Activated naive CD4-positive, alpha-beta T cell treated with anti-CD3 and anti-CD28 coated beads, Interleukin-2, amount 10 ng/mL, durations not matched to agents 7 days and 5 days (primary cell): Measurements from ENCODE around the gene CTXN3.
"Not testable (repeated sequence)": the region's sequence is repeated elsewhere in the genome, so short reads cannot be mapped to it uniquely, and the experiment has no call there.

Experiments
- CTCF ChIA-PET: fragments of 350-600 bp; sonication (Branson Sonifier 250); formaldehyde crosslinking; loops from one replicate; lab custom pipeline; 2021; ENCODE audit warnings: antibody characterized with exemption; lab: Charles Lee
- DNase-seq: peaks from one replicate; pipeline ENCODE4 v3.0.0-alpha.2; 2020
- H3K27ac Mint-ChIP-seq: one replicate; pipeline ENCODE4 v1.8.0; 2021; ENCODE audit warnings: mild to moderate bottlenecking, moderate library complexity, mixed read lengths
- H3K27me3 Mint-ChIP-seq: one replicate; pipeline ENCODE4 v1.8.0; 2021; ENCODE audit warnings: mild to moderate bottlenecking, mixed read lengths
- H3K36me3 Mint-ChIP-seq: one replicate; pipeline ENCODE4 v1.8.0; 2021; ENCODE audit warnings: mixed read lengths
- H3K4me1 Mint-ChIP-seq: one replicate; pipeline ENCODE4 v1.8.0; 2021; ENCODE audit warnings: mixed read lengths
- H3K4me3 Mint-ChIP-seq: one replicate; pipeline ENCODE4 v1.8.0; 2021; ENCODE audit warnings: mild to moderate bottlenecking, moderate library complexity, mixed read lengths
- H3K9me3 Mint-ChIP-seq: one replicate; pipeline ENCODE4 v1.8.0; 2021; ENCODE audit warnings: mixed read lengths

CTXN3 gene

GRCh38 chr5:127666043-127666716 is 17.3 kb downstream of the CTXN3 start:
- H3K27ac Mint-ChIP-seq, result no peak overlapping the region
- H3K36me3 Mint-ChIP-seq, result no peaks in the 10 kb centered on the region
- H3K27me3 Mint-ChIP-seq, result no peaks in the 10 kb centered on the region
- no peak overlapping the region for H3K4me3 Mint-ChIP-seq
- CTCF ChIA-PET, result no interaction called here
- no peaks in the 10 kb centered on the region for H3K9me3 Mint-ChIP-seq
- H3K4me1 Mint-ChIP-seq, result no peaks in the 10 kb centered on the region
- DNase-seq, result no peak

GRCh38 chr5:127667926-127668325 is 19.0 kb downstream of the CTXN3 start:
- CTCF ChIA-PET, result no interaction called here
- Mint-ChIP-seq H3K9me3 (no peaks in the 10 kb centered on the region), H3K4me1 (no peaks in the 10 kb centered on the region), H3K36me3 (no peaks in the 10 kb centered on the region), H3K27ac (no peak overlapping the region), H3K27me3 (no peaks in the 10 kb centered on the region), H3K4me3 (no peak overlapping the region)
- DNase-seq, result no peak

GRCh38 chr5:127671218-127671617 is 22.3 kb downstream of the CTXN3 start:
- Mint-ChIP-seq H3K4me1 (no peaks in the 10 kb centered on the region), H3K4me3 (no peak overlapping the region), H3K27me3 (no peaks in the 10 kb centered on the region), H3K27ac (no peak overlapping the region), H3K36me3 (no peaks in the 10 kb centered on the region), H3K9me3 (no peaks in the 10 kb centered on the region)
- no peak for DNase-seq
- CTCF ChIA-PET, result no interaction called here

GRCh38 chr5:127673117-127673800 is 24.4 kb downstream of the CTXN3 start:
- Mint-ChIP-seq H3K4me1 (no peaks in the 10 kb centered on the region), H3K36me3 (no peaks in the 10 kb centered on the region), H3K27me3 (no peaks in the 10 kb centered on the region), H3K9me3 (no peaks in the 10 kb centered on the region), H3K27ac (no peak overlapping the region), H3K4me3 (no peak overlapping the region)
- no peak for DNase-seq
- CTCF ChIA-PET, result no interaction called here

GRCh38 chr5:127676951-127677350 is 28.1 kb downstream of the CTXN3 start:
- DNase-seq, H3K4me3 Mint-ChIP-seq, CTCF ChIA-PET, H3K36me3 Mint-ChIP-seq, H3K27me3 Mint-ChIP-seq, H3K9me3 Mint-ChIP-seq, H3K4me1 Mint-ChIP-seq, H3K27ac Mint-ChIP-seq: not testable (repeated sequence)

GRCh38 chr5:127679691-127680330 is 30.9 kb downstream of the CTXN3 start:
- H3K36me3 Mint-ChIP-seq, H3K27ac Mint-ChIP-seq, DNase-seq, CTCF ChIA-PET, H3K9me3 Mint-ChIP-seq, H3K4me1 Mint-ChIP-seq, H3K27me3 Mint-ChIP-seq, H3K4me3 Mint-ChIP-seq: not testable (repeated sequence)

- no peaks in the 10 kb centered on the region for H3K9me3 Mint-ChIP-seq
- no peaks in the 10 kb centered on the region for H3K4me1 Mint-ChIP-seq
- CTCF ChIA-PET, result no interaction called here
- H3K4me3 Mint-ChIP-seq, result no peak overlapping the region
- no peak for DNase-seq
- H3K27ac Mint-ChIP-seq, result no peak overlapping the region
- H3K36me3 Mint-ChIP-seq, result no peaks in the 10 kb centered on the region
- H3K27me3 Mint-ChIP-seq, result no peaks in the 10 kb centered on the region
These were observed 31.7 kb downstream of the CTXN3 start for GRCh38 chr5:127680595-127680994.

- no peaks in the 10 kb centered on the region for H3K36me3 Mint-ChIP-seq
- no peaks in the 10 kb centered on the region for H3K27me3 Mint-ChIP-seq
- DNase-seq, result no peak
- no peaks in the 10 kb centered on the region for H3K9me3 Mint-ChIP-seq
- CTCF ChIA-PET, result no interaction called here
- no peak overlapping the region for H3K27ac Mint-ChIP-seq
- H3K4me3 Mint-ChIP-seq, result no peak overlapping the region
- H3K4me1 Mint-ChIP-seq, result no peaks in the 10 kb centered on the region
These were observed 34.1 kb downstream of the CTXN3 start for GRCh38 chr5:127683008-127683407.

- DNase-seq, result no peak
- Mint-ChIP-seq H3K36me3 (no peaks in the 10 kb centered on the region), H3K27ac (no peak overlapping the region), H3K9me3 (no peaks in the 10 kb centered on the region), H3K4me3 (no peak overlapping the region), H3K27me3 (no peaks in the 10 kb centered on the region), H3K4me1 (no peaks in the 10 kb centered on the region)
- CTCF ChIA-PET, result no interaction called here
These were observed 36.0 kb downstream of the CTXN3 start for GRCh38 chr5:127684726-127685467.

- Mint-ChIP-seq H3K36me3 (no peaks in the 10 kb centered on the region), H3K27ac (no peak overlapping the region), H3K27me3 (no peaks in the 10 kb centered on the region), H3K4me3 (no peak overlapping the region), H3K4me1 (no peaks in the 10 kb centered on the region), H3K9me3 (no peaks in the 10 kb centered on the region)
- no peak for DNase-seq
- CTCF ChIA-PET, result no interaction called here
These were observed 36.8 kb downstream of the CTXN3 start for GRCh38 chr5:127685662-127686061.

GRCh38 chr5:127686424-127686823 is 37.5 kb downstream of the CTXN3 start:
- Mint-ChIP-seq H3K4me1 (no peaks in the 10 kb centered on the region), H3K27me3 (no peaks in the 10 kb centered on the region), H3K4me3 (no peak overlapping the region), H3K27ac (no peak overlapping the region), H3K36me3 (no peaks in the 10 kb centered on the region), H3K9me3 (no peaks in the 10 kb centered on the region)
- CTCF ChIA-PET, result no interaction called here
- DNase-seq, result no peak

- Mint-ChIP-seq H3K36me3 (no peaks in the 10 kb centered on the region), H3K4me3 (no peak overlapping the region), H3K4me1 (no peaks in the 10 kb centered on the region), H3K9me3 (no peaks in the 10 kb centered on the region), H3K27ac (no peak overlapping the region), H3K27me3 (no peaks in the 10 kb centered on the region)
- CTCF ChIA-PET, result no interaction called here
- DNase-seq, result no peak
These were observed 45.8 kb downstream of the CTXN3 start for GRCh38 chr5:127694518-127695171.

- CTCF ChIA-PET, result no interaction called here
- no peaks in the 10 kb centered on the region for H3K27me3 Mint-ChIP-seq
- no peaks in the 10 kb centered on the region for H3K36me3 Mint-ChIP-seq
- no peaks in the 10 kb centered on the region for H3K9me3 Mint-ChIP-seq
- no peaks in the 10 kb centered on the region for H3K4me1 Mint-ChIP-seq
- DNase-seq, result no peak
- H3K27ac Mint-ChIP-seq, result no peak overlapping the region
- H3K4me3 Mint-ChIP-seq, result no peak overlapping the region
These were observed 46.5 kb downstream of the CTXN3 start for GRCh38 chr5:127695346-127695745.

- Mint-ChIP-seq H3K27me3 (no peaks in the 10 kb centered on the region), H3K27ac (no peak overlapping the region), H3K9me3 (no peaks in the 10 kb centered on the region), H3K4me1 (no peaks in the 10 kb centered on the region), H3K4me3 (no peak overlapping the region), H3K36me3 (no peaks in the 10 kb centered on the region)
- DNase-seq, result no peak
- CTCF ChIA-PET, result no interaction called here
These were observed 47.8 kb downstream of the CTXN3 start for GRCh38 chr5:127696683-127697082.
